HG02938 (cell line): ENCODE results near the gene RPL18A.
"Not testable (repeated sequence)": the region's sequence is repeated elsewhere in the genome, so short reads cannot be mapped to it uniquely, and the experiment has no call there.

Experiments
- ATAC-seq: cut with Tn5 transposase; IDR thresholded peaks from one replicate; pipeline ENCODE4 v1.9.1; 2021; ENCODE audit warnings: mild to moderate bottlenecking, moderate library complexity; ENCODE audit not compliant: unreplicated experiment

RPL18A gene

DNA sequence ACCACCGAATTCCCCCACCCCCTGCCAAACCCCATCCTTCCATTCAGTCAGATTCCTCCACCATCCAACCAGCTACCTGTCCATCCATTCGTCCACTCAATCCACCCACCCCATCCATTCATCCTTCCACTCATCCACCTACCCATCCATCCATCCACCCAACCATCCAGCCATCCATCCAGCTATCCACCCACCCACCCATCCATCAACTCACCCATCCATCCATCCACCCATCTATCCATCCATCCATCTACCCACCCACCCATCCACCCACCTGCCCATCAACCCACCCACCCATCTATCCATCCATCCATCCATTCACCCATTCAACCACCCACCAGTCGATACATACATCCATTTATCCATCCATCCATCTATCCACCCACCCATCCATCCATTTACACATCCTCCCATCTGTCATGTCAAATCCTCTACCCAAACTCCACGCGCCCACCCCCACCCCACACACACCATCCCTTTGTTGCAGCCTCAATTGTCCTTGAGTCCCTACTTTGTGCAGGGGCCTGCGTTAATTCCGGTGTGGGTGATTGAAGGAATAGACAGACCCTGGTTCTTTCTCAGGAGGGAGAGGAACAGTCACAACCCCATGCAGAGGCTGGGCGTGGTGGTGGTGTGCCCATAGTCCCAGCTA, 6.7 kb downstream of the RPL18A start:
- no peak for ATAC-seq

DNA sequence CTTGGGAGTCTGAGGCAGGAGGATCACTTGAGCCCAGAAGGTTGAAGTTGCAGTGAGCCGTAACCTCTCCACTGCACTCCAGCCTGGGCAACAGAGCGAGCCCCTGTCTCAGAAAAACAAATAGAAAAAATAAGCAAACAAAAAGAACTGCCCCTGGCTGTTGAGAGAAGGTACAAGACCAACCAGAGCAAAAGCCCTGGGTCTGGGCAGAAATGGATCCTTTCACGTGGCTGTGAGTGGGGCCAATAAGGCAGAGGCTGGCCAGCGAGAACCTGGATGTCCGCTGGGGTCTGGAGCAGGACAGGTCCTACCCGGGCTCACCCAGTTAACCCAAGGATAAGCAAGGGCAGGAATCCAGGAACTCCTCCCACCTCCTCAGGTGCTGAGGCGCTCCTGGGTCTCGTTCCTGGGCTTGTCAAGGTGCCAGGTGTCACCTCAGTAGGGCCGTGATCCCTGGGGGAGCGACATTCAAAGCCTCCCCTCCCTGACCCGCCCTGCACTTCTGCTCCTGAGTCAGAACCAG, 7.3 kb downstream of the RPL18A start:
- ATAC-seq: no peak

DNA sequence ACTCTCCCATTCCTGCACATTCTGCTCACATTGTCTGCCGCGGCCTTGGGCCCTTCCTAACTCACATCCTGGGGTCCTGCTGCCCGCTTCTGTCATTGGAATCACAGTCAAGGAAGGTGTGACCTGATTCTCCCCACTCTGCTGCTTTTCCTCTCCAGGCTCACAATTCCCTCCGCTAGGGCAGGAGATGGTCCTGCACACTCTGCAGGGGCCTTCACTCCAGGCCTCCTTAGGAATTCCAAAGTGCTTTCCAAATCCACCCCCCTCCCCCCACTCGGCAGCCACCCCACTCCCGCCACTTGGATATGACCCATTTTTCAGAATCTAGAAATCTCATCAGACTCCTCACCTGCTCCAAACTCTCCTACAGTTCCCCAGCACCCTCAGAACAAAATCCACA, 9.0 kb downstream of the RPL18A start:
- no peak for ATAC-seq

DNA sequence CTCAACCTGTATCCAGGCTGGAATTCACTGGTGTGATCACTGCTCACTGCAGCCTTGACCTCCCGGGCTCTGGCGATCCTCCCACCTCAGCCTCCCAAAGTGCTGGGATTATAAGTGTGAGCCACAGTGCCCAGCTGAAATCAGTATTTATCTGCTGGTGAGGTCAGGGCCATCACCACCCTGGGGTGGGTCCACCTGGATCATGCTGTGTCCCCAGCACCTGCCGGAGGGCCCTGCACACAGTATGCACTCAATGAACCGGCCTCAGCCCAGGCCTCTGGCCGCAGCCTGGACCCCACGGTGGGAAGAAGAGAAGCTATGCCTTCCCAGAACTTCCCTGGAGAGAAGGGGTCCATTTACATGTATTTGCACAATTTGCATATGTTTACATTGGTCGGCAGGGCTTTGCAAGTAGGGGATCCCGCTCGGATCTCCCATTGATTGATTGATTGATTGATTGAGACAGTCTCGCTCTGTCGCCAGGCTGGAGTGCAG, 9.5 kb downstream of the RPL18A start:
- ATAC-seq: no peak

DNA sequence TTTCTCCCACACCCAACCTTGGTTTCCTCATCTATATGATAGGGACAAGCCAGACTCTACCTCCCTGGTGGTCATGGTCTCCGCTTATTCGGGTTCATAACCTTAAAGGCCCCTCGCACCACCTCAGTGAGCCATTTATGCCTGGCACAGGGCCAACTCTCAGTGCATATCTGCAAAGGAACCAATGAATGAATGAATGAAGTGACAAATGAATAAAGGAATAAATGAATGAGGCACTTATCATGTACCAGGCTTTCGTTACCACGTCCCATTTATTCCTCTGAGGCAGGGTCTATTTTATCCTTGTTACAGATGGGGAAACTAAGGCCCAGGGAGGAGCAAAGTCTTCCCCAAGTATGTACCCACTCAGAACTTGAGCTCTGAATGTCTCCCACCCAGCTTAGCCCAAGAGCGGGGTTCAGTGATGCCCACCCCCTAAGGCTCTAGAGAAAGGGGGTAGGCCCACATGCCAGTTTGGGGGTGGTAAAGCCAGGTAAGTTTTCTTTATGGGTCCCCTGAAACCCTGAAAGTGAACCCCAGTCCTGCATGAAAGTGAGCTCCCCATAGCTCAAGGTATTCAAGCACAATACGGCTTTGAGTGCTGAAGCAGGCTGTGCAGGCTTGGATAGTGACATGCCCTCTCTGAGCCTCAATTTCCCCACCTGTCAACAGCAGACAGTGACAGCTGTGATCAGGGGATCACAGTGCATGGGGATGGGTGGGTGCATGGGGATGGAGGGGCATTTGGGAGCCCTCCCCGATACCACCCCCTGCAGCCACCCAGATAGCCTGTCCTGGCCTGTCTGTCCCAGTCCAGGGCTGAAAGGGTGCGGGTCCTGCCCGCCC, 11.5 kb downstream of the RPL18A start:
- ATAC-seq: no peak

DNA sequence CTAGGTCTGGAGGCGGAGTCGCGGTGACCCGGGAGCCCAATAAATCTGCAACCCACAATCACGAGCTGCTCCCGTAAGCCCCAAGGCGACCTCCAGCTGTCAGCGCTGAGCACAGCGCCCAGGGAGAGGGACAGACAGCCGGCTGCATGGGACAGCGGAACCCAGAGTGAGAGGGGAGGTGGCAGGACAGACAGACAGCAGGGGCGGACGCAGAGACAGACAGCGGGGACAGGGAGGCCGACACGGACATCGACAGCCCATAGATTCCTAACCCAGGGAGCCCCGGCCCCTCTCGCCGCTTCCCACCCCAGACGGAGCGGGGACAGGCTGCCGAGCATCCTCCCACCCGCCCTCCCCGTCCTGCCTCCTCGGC, 12.2 kb downstream of the RPL18A start, which contains the start of gene SLC5A5:
Gene SLC5A5 (plus strand): TSS at position 68 of the 373 bp plus-strand sequence. CDS start 375 bp downstream, outside the sequence.
- no peak for ATAC-seq

DNA sequence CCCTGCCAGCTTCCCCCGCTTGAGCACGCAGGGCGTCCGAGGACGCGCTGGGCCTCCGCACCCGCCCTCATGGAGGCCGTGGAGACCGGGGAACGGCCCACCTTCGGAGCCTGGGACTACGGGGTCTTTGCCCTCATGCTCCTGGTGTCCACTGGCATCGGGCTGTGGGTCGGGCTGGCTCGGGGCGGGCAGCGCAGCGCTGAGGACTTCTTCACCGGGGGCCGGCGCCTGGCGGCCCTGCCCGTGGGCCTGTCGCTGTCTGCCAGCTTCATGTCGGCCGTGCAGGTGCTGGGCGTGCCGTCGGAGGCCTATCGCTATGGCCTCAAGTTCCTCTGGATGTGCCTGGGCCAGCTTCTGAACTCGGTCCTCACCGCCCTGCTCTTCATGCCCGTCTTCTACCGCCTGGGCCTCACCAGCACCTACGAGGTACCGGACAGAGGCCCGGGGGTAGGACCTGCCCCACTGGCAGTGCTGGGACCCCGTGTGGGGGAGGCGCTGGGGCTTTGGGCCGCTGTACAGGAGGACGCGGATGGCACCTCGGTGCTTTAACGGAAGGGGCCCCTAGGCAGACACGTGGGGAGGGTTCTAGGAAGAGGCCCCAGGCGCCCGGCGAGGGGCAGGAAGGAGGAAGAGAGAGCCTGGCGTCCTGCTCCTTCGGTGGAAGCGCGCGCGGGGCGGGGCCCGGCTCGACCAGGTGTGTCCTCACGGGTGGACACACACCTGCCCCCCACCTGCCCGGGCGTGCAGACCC, 12.7 kb downstream of the RPL18A start:
- ATAC-seq: no peak

DNA sequence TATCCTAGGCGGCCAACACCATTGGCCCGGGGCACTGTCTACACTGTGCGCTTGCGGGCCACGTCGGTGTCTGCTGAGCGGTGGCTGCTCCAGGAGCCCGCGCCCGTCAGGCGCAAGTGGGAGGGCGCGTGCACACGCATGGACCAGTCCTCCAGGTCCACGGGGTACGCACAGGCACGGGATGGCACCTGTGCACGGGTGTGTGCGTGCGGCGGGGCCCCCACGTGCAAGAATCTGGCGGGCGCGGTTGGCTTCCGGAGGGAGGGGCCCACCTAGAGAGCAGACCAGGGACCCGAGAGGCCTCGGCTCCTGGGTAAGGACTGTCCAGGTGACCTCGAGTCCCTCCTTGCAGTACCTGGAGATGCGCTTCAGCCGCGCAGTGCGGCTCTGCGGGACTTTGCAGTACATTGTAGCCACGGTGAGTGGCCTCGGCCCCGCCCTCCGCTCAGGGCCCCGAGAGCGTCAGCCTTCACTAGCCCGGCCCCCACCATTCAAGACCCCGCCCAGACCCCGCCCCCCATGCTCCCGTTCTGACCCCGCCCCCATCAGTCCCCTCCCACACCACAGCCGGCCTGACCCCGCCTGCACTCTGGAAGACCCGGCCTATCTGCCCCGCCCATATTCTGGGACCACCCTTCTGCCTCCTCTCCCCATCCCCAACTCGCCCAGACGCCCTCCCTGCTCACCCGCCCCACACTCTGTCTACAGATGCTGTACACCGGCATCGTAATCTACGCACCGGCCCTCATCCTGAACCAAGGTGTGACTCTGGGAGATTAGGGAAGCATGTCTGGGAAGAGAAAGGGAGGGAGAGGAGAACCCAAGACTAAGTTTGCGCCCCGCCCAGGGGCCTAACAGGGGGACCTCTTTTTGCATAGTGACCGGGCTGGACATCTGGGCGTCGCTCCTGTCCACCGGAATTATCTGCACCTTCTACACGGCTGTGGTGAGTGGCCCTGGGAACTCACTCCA, 14.4 kb downstream of the RPL18A start:
- no peak for ATAC-seq

DNA sequence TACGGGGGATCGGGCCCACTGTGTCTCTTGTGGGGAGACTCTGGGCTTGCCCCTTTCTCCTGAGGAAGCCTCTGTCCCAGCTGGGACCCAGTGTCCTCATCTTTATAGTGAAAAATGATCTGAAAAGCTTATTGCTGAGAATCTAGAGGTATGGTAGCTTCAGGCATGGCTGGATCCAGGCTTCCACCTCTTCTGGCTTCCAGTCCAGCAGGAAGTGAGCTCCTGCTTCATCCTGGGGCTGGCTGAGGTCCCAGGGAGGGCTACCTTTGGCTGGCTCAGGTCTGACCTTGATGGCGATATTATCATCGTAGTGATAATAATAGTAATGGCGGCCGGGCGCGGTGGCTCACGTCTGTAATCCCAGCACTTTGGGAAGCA, 15.0 kb downstream of the RPL18A start:
- no peak for ATAC-seq

DNA sequence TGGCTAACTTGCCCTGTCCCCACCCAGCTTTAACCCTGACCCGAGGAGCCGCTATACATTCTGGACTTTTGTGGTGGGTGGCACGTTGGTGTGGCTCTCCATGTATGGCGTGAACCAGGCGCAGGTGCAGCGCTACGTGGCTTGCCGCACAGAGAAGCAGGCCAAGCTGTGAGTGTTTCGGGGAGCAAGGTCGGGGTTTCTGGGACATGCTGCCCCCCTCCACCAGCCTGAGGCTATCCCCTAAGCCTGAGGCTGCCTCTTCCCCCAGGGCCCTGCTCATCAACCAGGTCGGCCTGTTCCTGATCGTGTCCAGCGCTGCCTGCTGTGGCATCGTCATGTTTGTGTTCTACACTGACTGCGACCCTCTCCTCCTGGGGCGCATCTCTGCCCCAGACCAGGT, 18.0 kb downstream of the RPL18A start:
- ATAC-seq: no peak

DNA sequence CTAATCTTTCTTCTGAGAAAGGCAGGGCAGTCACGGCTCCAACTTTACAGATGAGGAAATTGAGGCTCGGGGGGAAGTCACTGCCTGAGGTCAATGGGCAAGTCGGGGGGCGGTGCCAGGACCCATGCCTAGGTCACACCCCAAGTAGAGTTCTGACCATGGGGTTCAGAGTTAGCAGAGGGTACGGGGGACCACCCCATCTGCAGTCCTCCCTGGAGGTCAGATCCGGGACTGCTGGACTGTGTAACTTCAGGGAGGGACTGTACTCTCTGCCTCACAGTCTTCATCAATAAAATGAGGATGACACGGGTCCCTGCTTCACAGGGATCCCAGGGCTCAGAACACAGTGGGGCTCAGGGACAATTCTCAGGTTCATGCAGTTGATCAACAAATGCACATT, 19.8 kb downstream of the RPL18A start:
- no peak for ATAC-seq

DNA sequence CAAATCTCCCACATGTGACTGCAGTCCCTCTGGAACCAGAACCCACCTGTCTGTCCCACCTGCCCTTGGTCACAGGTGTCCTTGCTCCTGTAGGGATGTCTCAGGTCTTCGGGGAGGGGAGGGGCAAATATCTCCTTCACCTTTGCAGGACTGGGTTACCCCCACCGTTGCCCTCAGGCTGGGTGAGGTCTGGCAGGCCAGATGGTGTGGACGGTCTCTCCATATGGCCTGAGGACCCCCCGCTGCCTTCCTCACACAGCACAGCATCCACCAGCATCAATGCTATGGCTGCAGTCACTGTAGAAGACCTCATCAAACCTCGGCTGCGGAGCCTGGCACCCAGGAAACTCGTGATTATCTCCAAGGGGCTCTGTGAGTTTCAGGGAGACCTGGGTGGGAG, 22.0 kb downstream of the RPL18A start:
- ATAC-seq: no peak

DNA sequence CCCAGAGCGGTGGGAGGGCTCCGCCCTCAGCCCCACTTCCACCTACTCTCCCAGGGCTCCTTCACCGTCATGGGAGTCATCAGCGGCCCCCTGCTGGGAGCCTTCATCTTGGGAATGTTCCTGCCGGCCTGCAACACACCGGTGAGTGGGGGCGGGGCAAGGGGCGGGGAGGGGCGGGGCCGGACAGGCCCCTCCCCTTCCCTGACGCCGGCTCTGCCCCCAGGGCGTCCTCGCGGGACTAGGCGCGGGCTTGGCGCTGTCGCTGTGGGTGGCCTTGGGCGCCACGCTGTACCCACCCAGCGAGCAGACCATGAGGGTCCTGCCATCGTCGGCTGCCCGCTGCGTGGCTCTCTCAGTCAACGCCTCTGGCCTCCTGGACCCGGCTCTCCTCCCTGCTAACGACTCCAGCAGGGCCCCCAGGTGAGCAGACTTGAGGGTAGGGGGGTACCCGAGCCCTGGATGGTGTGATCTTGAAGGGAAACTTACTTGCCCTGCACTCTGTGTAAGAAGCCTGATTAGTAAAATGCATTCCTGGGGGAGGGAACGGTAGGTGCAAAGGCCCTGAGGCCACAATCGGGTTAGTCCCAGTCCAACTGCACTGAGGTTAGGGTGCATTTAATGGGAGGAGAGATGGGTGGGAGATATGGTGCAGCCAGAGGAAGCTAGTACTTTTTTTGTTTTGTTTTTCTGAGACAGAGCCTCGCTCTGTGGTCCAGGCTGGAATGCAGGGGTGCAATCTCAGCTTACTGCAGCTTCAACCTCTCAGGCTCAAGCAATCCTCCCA, 24.1 kb downstream of the RPL18A start:
- no peak for ATAC-seq

DNA sequence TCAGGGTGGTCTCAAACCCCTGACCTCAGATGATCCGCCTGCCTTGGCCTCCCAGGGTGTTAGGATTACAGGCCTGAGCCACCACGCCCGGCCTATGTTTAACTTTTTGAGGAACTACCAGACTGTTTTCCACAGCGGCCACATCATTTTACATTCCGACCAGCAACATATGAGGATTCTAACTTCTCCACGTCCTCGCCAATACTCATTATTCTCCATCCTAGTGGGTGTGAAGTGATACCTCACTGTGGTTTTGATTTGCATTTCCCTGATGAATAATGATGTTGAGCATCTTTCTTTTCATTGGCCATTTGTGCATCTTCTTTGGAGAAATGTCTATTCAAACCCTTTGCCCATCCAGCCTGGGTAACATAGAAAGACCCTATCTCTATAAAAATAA, 26.8 kb downstream of the RPL18A start:
- ATAC-seq: no peak

DNA sequence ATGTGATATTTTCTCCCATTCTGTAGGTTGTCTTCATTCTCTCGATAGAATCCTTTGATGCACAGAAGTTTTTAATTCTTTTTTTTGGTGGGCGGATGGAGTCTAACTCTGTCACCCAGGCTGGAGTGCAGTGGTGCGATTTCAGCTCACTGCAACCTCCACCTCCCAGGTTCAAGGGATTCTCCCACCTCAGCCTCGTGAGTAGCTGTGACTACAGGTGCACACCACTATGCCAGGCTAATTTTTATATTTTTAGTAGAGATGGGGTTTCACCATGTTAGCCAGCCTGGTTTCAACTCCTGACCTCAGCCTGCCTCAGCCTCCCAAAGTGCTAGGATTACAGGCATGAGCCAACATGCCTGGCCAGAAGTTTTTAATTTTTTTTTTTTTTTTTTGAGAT, 27.5 kb downstream of the RPL18A start:
- not testable (repeated sequence) for ATAC-seq

DNA sequence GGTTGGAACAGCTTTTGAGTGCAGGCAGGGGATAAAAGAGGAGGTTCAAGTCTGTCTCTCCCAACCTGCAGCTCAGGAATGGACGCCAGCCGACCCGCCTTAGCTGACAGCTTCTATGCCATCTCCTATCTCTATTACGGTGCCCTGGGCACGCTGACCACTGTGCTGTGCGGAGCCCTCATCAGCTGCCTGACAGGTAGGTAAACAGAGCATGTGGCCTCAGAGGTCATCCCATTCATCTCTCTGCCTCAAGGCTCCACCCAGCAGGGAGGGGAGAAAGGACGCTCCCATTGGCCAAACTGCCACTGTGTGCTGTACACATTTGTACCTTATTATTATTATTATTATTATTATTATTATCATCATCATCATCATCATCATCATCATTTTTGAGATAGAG, 28.6 kb downstream of the RPL18A start:
- ATAC-seq: no peak

DNA sequence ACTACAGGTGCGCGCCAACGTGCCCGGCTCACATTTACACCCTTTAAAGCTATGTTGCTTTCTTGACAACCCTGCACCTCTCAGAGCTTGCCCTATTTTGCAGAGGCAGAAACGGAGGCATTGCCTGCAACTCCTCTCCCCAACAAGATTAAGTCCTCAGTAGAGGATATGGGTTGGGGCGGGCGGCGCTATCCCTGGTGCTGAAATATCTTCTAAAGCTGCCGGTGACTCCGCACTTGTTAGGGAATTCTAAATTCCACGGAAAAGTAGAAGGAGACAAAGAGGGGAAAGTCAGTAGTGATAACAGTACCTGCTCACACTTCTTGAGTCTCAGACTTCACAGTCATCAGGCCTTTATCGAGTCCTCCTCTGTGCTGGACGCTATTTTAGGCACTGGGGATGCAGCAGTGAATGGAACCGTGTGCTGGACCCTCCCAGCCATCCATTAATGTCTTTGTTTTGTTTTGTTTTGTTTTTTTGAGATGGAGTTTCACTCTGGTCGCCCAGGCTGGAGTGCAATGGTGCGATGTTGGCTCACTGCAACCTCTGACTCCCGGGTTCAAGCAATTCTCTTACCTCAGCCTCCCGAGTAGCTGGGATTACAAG, 30.0 kb downstream of the RPL18A start:
- no peak for ATAC-seq

DNA sequence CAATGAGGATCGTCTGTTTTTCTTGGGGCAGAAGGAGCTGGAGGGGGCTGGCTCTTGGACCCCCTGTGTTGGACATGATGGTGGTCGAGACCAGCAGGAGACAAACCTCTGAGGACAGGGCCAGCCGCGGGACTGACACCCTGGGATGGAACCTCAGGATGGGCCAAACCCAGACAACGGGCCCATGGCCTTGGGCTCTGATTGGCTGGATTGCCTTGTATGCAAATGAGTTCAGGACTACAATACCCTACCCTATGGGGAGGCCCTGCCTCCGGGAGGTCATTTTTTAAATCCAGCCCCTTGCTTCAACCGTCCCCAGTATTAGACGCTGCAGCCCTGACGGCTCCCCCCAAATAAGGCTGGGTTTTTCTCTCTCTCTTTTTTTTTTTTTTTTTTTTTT, 34.1 kb downstream of the RPL18A start:
- no peak for ATAC-seq

DNA sequence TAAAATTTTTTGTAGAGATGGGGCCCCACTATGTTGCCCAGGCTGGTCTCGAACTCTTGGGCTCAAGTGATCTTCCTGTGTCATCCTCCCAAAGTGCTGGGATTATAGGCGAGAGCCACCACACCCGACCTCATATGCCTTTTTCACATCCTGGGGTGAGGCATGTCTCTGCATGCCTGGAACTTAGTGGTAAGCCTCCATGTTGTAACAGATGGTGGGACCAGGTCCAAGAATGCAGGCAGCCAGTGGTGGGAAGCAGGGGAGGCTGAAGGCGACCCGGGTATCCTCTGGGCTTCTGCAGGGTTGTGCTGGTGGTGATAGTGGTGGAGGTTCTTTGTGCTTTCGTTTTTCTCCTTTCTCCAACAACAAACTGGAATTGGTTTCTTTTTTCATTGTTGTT, 43.0 kb downstream of the RPL18A start:
- no peak for ATAC-seq
